ENCODE data around the gene GLT8D1. TPM values are rescaled to one million over a fixed set of nuclear protein-coding genes. Genes with fewer than 3 reads are reported as not detected.

Gene GLT8D1, protein sequence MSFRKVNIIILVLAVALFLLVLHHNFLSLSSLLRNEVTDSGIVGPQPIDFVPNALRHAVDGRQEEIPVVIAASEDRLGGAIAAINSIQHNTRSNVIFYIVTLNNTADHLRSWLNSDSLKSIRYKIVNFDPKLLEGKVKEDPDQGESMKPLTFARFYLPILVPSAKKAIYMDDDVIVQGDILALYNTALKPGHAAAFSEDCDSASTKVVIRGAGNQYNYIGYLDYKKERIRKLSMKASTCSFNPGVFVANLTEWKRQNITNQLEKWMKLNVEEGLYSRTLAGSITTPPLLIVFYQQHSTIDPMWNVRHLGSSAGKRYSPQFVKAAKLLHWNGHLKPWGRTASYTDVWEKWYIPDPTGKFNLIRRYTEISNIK
- total RNA-seq: 10 to 100 TPM; 31.1 to 39.4 (median 38.2) TPM
- 62.0 TPM for total RNA-seq (2013)

DNA sequence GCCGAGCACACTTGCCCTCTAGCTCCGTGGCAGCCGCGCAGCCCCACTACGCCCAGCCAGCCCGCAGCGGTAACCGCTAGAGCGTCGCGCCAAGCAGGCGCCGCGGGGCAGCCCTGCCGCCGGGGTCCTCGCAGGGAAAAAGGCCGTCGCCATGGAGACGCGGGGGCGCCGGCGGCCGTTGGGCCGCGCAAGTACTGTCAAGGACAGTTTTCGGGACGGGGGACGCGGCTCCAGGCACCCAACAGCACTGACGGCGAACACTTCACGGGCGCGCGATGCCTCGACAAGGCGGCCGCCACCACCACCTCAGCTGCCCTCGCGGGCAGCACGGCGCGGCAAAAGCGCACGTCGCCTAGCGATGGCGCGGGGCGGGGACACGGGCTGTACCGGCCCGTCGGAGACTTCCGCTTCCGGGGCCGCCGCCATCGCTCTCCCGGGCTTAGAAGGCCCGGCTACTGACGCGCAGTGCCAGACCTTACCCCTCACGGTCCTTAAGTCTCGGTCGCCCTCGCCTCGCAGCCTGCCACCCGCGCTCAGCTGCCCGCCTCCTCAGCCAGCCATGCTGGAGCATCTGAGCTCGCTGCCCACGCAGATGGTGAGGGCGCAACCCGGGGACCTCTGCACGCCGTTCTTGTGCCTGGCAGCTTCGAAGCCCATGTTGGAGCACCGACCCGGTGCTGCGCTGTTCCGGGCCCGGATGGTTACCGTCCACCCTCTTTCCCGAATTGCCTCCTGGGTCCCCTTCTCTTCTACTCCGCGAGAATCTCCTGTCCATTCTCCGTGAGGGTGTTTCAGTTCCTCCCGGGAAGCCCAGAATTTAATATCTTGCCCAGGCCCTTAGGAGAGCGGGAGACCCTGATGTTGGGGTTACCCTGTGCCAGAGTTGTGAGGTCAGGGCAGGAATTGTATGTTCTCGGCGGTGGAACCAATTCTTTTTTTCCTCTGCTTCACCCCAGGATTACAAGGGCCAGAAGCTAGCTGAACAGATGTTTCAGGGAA lies at the start of gene GLT8D1, which contains the start of gene SPCS1:
GLT8D1 (minus strand) TSS at position 104 of the 999 bp plus-strand sequence. CDS start 5,331 bp downstream, outside the sequence.
SPCS1 (plus strand) TSS at position 419 of the 999 bp plus-strand sequence; CDS start at position 560, 141 bp downstream.
- peak within 1 kb of the TSS; percentile 94 to 95 for H3K27ac Mint-ChIP-seq
- peak within 1 kb of the TSS; percentile 83 for H3K27ac ChIP-seq (ENCODE audit: low read length)
- H3K9me3 Mint-ChIP-seq: no peaks in the 10 kb centered on the region
- H3K36me3 ChIP-seq (ENCODE audit: control insufficient read depth, insufficient read depth, low read length): peaks cover 11% of the 10 kb centered on the region
- under 1% methylated on average over 94 of the region's 94 CpGs for WGBS (ENCODE audit: insufficient coverage)
- peak within 1 kb of the TSS; percentile 66 for H3K4me3 ChIP-seq (ENCODE audit: low read length)
- intact Hi-C loops (cut with micrococcal nuclease): loop anchor here (1.0 kb wide), 1 partner anchor 21 kb away; the partner anchor contains the start of gene PBRM1
- H3K4me1 Mint-ChIP-seq: peaks cover 14 to 18% of the 10 kb centered on the region in 2 donors
- H3K9me3 ChIP-seq (ENCODE audit: control insufficient read depth, insufficient read depth, low read length): no peaks in the 10 kb centered on the region
- H3K27me3 ChIP-seq (ENCODE audit: control insufficient read depth, insufficient read depth, low read length): no peaks in the 10 kb centered on the region
- DNase-seq: peak; percentile 90 to 93
- peak; percentile 90 to 96 (median 91) for ATAC-seq
- TF ChIP-seq, protein P1, sequence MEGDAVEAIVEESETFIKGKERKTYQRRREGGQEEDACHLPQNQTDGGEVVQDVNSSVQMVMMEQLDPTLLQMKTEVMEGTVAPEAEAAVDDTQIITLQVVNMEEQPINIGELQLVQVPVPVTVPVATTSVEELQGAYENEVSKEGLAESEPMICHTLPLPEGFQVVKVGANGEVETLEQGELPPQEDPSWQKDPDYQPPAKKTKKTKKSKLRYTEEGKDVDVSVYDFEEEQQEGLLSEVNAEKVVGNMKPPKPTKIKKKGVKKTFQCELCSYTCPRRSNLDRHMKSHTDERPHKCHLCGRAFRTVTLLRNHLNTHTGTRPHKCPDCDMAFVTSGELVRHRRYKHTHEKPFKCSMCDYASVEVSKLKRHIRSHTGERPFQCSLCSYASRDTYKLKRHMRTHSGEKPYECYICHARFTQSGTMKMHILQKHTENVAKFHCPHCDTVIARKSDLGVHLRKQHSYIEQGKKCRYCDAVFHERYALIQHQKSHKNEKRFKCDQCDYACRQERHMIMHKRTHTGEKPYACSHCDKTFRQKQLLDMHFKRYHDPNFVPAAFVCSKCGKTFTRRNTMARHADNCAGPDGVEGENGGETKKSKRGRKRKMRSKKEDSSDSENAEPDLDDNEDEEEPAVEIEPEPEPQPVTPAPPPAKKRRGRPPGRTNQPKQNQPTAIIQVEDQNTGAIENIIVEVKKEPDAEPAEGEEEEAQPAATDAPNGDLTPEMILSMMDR (IDR thresholded peaks at IDR 0.05): no peak
- H3K4me3 Mint-ChIP-seq: peak within 1 kb of the TSS; percentile 92
- H3K27me3 Mint-ChIP-seq (ENCODE audit: low read depth in 2 of 2): no peaks in the 10 kb centered on the region
- H3K36me3 Mint-ChIP-seq: no peaks in the 10 kb centered on the region
- peaks cover 29% of the 10 kb centered on the region for H3K4me1 ChIP-seq (ENCODE audit: control insufficient read depth, insufficient read depth, low read length)

DNA sequence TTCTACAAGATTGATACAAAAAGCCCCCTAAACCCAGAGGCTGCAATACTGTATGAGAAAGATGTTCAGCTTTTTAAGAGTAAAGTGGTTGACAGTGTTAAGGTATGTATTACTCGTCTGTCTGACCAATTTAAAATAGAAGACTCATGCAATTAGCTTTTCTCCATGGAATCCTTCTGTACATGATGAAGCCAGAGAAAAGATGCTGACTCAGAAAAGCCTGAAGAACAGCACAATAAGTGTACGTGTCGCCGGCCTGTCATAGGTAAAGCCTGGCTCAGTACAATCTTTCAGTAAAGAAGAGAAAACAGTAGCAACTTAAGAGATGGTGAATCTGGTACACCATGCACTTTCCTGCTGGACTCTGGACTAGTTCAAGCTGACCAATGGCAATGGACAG lies 48.8 kb upstream of the GLT8D1 start:
- H3K4me1 Mint-ChIP-seq: no peaks in the 10 kb centered on the region
- no peaks in the 10 kb centered on the region for H3K27me3 Mint-ChIP-seq (ENCODE audit: low read depth in 2 of 2)
- no peak for ATAC-seq
- no peak overlapping the region for H3K27ac Mint-ChIP-seq
- intact Hi-C loops (cut with micrococcal nuclease): no loop called here
- Histone ChIP-seq H3K27me3 (ENCODE audit: control insufficient read depth, insufficient read depth, low read length) (no peaks in the 10 kb centered on the region), H3K9me3 (ENCODE audit: control insufficient read depth, insufficient read depth, low read length) (no peaks in the 10 kb centered on the region), H3K27ac (ENCODE audit: low read length) (no peak overlapping the region), H3K36me3 (ENCODE audit: control insufficient read depth, insufficient read depth, low read length) (peaks cover 34% of the 10 kb centered on the region), H3K4me3 (ENCODE audit: low read length) (no peak overlapping the region), H3K4me1 (ENCODE audit: control insufficient read depth, insufficient read depth, low read length) (no peaks in the 10 kb centered on the region)
- TF ChIP-seq, protein P1 (IDR thresholded peaks at IDR 0.05): no peak
- DNase-seq: no peak
- no peak overlapping the region for H3K4me3 Mint-ChIP-seq
- H3K36me3 Mint-ChIP-seq: no peaks in the 10 kb centered on the region
- WGBS (ENCODE audit: insufficient coverage): 100% methylated on average over 4 of the region's 4 CpGs
- no peaks in the 10 kb centered on the region for H3K9me3 Mint-ChIP-seq

DNA sequence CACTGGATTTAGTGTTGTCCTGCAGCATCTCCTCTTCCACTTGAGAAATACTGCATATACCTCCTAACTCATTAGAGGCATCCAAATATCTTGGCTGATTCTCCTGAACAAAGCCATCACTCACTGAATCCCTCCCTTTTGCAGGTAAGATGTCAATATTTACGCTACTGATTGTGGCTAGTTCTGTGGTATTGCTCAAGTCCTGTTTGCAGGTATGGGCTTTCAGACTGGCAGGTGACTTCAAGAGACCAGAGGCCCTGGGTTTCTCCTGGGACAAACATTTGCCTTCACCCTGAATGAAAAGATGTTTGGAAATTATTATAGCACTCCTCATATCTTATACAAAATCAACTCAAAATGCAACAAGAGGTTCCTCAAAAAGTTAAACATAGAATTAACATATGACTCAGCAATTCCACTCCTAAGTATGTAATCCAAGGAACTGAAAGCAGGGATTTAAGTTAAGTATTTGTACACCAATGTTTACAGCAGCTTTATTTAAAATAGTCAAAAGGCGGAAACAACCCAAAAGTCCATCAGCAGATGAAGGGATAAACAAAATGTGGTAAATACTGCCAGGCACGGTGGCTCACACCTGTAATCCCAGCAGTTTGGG lies 46.6 kb upstream of the GLT8D1 start:
- TF ChIP-seq, protein P1 (IDR thresholded peaks at IDR 0.05): no peak
- Mint-ChIP-seq H3K4me1 (no peaks in the 10 kb centered on the region), H3K9me3 (no peaks in the 10 kb centered on the region), H3K27me3 (ENCODE audit: low read depth in 2 of 2) (no peaks in the 10 kb centered on the region), H3K27ac (no peak overlapping the region), H3K36me3 (no peaks in the 10 kb centered on the region), H3K4me3 (no peak overlapping the region)
- WGBS (ENCODE audit: insufficient coverage): 100% methylated on average over 3 of the region's 3 CpGs
- no peaks in the 10 kb centered on the region for H3K9me3 ChIP-seq (ENCODE audit: control insufficient read depth, insufficient read depth, low read length)
- H3K4me3 ChIP-seq (ENCODE audit: low read length): no peak overlapping the region
- no peak for ATAC-seq
- DNase-seq: no peak
- H3K27ac ChIP-seq (ENCODE audit: low read length): no peak overlapping the region
- H3K27me3 ChIP-seq (ENCODE audit: control insufficient read depth, insufficient read depth, low read length): no peaks in the 10 kb centered on the region
- intact Hi-C loops (cut with micrococcal nuclease): no loop called here
- peaks cover 35% of the 10 kb centered on the region for H3K36me3 ChIP-seq (ENCODE audit: control insufficient read depth, insufficient read depth, low read length)
- H3K4me1 ChIP-seq (ENCODE audit: control insufficient read depth, insufficient read depth, low read length): no peaks in the 10 kb centered on the region

Data from natural killer cell (primary cell).